Omental fat pad (tissue), 4 donors: Measurements from ENCODE around the gene RARRES1. TPM values are rescaled to one million over a fixed set of nuclear protein-coding genes. Genes with fewer than 3 reads are reported as not detected.

Experiments
- ATAC-seq: fragments of 150-250 bp; one replicate; pipeline ENCODE4 v1.9.1; 2016; ENCODE audit warnings: mild to moderate bottlenecking, moderate library complexity; ENCODE audit not compliant: low FRiP score
- DNase-seq: peaks from one replicate; pipeline ENCODE4 v3.0.0-alpha.2; 2019; ENCODE audit warnings: low spot score
- CTCF ChIP-seq, 3 donors: fragments of 450-650 bp; IDR thresholded peaks; one replicate each; pipeline ENCODE4 v1.5.1; 2016 to 2017; ENCODE audit warnings: antibody characterized with exemption in 3 of 3, mild to moderate bottlenecking in 3 of 3, moderate library complexity in 2 of 3
- small RNA-seq: library from RNA; depleted of rRNA; stranded (forward); fragments of <200 nt; gene quantifications from one replicate; pipeline ENCODE3, GENCODE V24; 2016
- total RNA-seq, 4 donors: library from RNA; depleted of rRNA; stranded (reverse); fragments of >200 nt; gene quantifications; one replicate each; pipeline ENCODE4 v1.1.0, GENCODE V29; 2016

Gene RARRES1
- total RNA-seq, 4 donors from 2014 or later: 16.1 to 691 (median 335) TPM

GRCh38 chr3:158649791-158650190 lies 82.5 kb downstream of the RARRES1 start:
- TF ChIP-seq CTCF (IDR thresholded peaks at IDR 0.05): no peak
- ATAC-seq: no peak
- DNase-seq: no peak

Small RNAs within 50 kb of the gene (small RNA-seq; reads per million reads assigned to genes)
- not detected for gene AC080013.6

Other genes starting within 250 kb of the RARRES1 start
- 10 to 100 TPM in 2 of 4 donors, 1 to 10 TPM in 2; 4.4 to 20.4 (median 10.0) TPM for gene MLF1, start 161.3 kb downstream of the RARRES1 start, total RNA-seq
- gene GFM1, start 87.9 kb downstream of the RARRES1 start, total RNA-seq: 10 to 100 TPM; 45.4 to 91.4 (median 60.0) TPM
- gene LXN, start 59.8 kb downstream of the RARRES1 start, total RNA-seq: 10 to 100 TPM; 38.3 to 80.6 (median 62.7) TPM
- 100 to 1,000 TPM; 113 to 173 (median 129) TPM for gene MFSD1, start 69.6 kb upstream of the RARRES1 start, total RNA-seq